PFSK-1 (cell line): Measurements from ENCODE around the gene ESM1.

Source experiments
- FOXP2 ChIP-seq: optimal IDR thresholded peaks from 2 replicates; pipeline ENCODE3; 2011; ENCODE audit warnings: borderline replicate concordance, control low read depth, inconsistent platforms; ENCODE audit not compliant: insufficient read depth; ENCODE audit errors: extremely low read length, extremely low read depth
- POLR2AphosphoS5 ChIP-seq: IDR thresholded peaks from 2 replicates; pipeline ENCODE4 v1.6.1; 2012; ENCODE audit warnings: low read depth, mild to moderate bottlenecking, control low read depth, low read length, moderate library complexity
- REST ChIP-seq, 2 experiments: IDR thresholded peaks; 2 replicates each; pipeline versions ENCODE4 v1.6.1 to v1.8.0; 2011 to 2012; ENCODE audit warnings: low read depth in 2 of 2, low read length in 2 of 2, control low read depth in 1 of 2, inconsistent platforms in 1 of 2, mild to moderate bottlenecking in 1 of 2, moderate library complexity in 1 of 2; ENCODE audit not compliant: insufficient read depth in 1 of 2
- SIN3A ChIP-seq: IDR thresholded peaks from 2 replicates; pipeline ENCODE4 v1.6.1; 2012; ENCODE audit warnings: mild to moderate bottlenecking, low read length, moderate library complexity, borderline replicate concordance; ENCODE audit not compliant: insufficient read depth
- TAF1 ChIP-seq: IDR thresholded peaks from 2 replicates; pipeline ENCODE4 v1.6.1; 2012; ENCODE audit warnings: low read length, control low read depth, borderline replicate concordance; ENCODE audit not compliant: insufficient read depth

The ESM1 gene

GRCh38 chr5:55030220-55030619 is 44.8 kb upstream of the ESM1 start:
- TF ChIP-seq FOXP2: no peak
- no peak for TF ChIP-seq SIN3A
- TF ChIP-seq POLR2AphosphoS5: no peak
- TF ChIP-seq TAF1: no peak
- TF ChIP-seq REST (IDR thresholded peaks at IDR 0.05; ENCODE audit: insufficient read depth in 1 of 2, low read depth in 2 of 2, low read length in 2 of 2): no peak

- TF ChIP-seq POLR2AphosphoS5 (no peak), TAF1 (no peak), SIN3A (no peak), FOXP2 (no peak)
Measured at GRCh38 chr5:55027595-55027994, 42.2 kb upstream of the ESM1 start.

DNA sequence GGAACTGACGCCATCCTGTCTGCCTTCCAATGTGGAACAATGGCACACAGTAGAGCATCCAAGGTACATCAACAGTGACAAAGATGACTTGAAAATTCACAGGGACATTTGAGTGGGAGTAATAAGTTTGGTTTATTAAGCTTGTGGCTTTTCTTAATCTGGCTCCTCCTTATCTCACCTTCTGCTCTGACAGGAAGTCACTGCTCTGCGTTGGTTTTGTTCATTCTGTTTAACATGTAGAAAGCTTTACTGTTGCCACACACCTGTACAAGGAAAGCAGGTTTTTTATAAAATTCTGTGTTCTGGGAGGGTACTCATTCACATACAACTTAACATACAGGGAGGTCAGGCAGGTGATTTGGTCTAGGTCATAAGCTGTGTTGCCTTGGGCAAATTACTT is 37.1 kb upstream of the ESM1 start:
- TF ChIP-seq REST (IDR thresholded peaks at IDR 0.05; ENCODE audit: insufficient read depth in 1 of 2, low read depth in 2 of 2, low read length in 2 of 2) (no peak), TAF1 (no peak), SIN3A (no peak), POLR2AphosphoS5 (no peak)

GRCh38 chr5:55021821-55022220 is 36.4 kb upstream of the ESM1 start:
- TF ChIP-seq FOXP2 (no peak), TAF1 (no peak), POLR2AphosphoS5 (no peak), SIN3A (no peak), REST (IDR thresholded peaks at IDR 0.05; ENCODE audit: insufficient read depth in 1 of 2, low read depth in 2 of 2, low read length in 2 of 2) (no peak)

GRCh38 chr5:55021410-55021809 is 36.0 kb upstream of the ESM1 start:
- TF ChIP-seq REST (IDR thresholded peaks at IDR 0.05; ENCODE audit: insufficient read depth in 1 of 2, low read depth in 2 of 2, low read length in 2 of 2) (no peak), FOXP2 (no peak), TAF1 (no peak), POLR2AphosphoS5 (no peak), SIN3A (no peak)
